EH (cell line): ENCODE results near the gene ZNF195.
"Not testable (repeated sequence)": the region's sequence is repeated elsewhere in the genome, so short reads cannot be mapped to it uniquely, and the experiment has no call there.

Experiments
- DNase-seq: peaks from one replicate; pipeline ENCODE4 v3.0.0-alpha.2; 2015; ENCODE audit warnings: low read depth

Gene ZNF195

GRCh38 chr11:3402181-3402860 lies 23.4 kb upstream of the ZNF195 start:
- not testable (repeated sequence) for DNase-seq

DNA sequence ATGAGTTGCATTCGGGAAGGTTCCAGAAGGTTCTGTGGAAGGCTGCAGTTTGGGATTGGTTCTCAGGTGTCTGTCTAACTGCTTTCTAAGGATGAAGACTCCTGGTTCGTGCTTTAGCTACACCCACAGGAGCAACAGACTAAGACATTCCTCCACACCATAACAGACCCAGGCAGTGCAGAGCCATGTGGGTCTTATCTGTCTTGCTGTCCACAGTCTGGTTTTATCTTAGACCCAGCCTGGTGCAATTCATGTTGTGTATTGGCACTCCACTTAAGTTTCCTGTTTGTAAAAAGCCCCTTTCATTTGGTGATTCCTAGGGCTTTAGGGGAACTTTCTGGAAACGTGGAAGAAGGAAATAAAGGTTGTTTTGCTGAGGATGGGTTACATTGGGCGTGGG lies 22.1 kb upstream of the ZNF195 start:
- DNase-seq = not testable (repeated sequence)

DNA sequence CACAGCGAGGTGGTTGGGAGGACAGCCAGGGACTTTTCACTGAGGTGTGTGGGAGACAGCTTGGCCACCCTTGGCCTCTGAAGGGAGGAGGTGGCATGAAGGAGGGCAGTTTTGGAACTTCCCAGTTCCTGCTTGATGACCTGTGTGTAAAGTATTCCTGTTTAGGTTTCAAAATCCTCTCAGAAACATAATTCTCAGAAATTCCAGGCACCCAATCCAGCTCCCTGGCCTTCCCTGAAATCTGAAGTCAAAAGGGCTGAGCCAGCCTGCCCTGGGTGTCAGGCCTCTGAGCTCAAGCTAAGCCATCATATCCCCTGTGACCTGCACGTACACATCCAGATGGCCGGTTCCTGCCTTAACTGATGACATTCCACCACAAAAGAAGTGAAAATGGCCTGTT lies 19.6 kb upstream of the ZNF195 start:
- DNase-seq = not testable (repeated sequence)

- DNase-seq = not testable (repeated sequence)
These were observed 19.2 kb upstream of the ZNF195 start for GRCh38 chr11:3398106-3398505.

DNA sequence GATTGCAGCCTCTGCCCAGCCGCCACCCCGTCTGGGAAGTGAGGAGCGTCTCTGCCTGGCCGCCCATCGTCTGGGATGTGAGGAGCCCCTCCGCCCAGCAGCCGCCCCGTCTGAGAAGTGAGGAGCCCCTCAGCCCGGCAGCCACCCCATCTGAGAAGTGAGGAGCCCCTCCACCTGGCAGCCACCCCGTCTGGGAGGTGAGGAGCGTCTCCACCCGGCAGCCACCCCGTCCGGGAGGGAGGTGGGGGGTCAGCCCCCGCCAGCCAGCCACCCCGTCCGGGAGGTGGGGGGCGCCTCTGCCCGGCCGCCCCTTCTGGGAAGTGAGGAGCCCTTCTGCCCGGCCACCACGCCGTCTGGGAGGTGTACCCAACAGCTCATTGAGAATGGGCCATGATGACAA lies 18.3 kb upstream of the ZNF195 start:
- not testable (repeated sequence) for DNase-seq

DNA sequence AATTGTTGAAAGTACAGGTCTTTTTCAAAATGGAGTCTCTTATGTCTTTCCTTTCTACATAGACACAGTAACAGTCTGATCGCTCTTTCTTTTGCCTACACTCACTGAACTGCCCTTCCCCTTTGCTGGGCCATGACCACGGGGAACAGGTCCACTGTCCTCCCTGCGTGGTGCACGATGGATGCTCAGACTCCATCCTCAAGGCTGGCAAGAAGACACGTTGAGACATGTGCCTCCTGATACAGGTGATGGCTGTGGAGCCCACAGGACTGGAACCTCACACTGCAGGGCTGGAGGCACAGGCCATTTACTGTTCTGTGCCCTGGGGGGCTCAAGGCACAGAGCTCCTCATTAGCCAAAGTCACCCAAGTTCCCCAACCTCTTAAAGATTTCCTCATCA lies 16.5 kb upstream of the ZNF195 start:
- DNase-seq = not testable (repeated sequence)

- not testable (repeated sequence) for DNase-seq
These were observed 16.0 kb upstream of the ZNF195 start for GRCh38 chr11:3394956-3395355.

- DNase-seq = peak; percentile 50
These were observed 14.5 kb upstream of the ZNF195 start for GRCh38 chr11:3393450-3393849.

- no peak for DNase-seq
These were observed 3.8 kb upstream of the ZNF195 start for GRCh38 chr11:3382613-3383285.

GRCh38 chr11:3381794-3382193 lies 2.8 kb upstream of the ZNF195 start:
- no peak for DNase-seq

DNA sequence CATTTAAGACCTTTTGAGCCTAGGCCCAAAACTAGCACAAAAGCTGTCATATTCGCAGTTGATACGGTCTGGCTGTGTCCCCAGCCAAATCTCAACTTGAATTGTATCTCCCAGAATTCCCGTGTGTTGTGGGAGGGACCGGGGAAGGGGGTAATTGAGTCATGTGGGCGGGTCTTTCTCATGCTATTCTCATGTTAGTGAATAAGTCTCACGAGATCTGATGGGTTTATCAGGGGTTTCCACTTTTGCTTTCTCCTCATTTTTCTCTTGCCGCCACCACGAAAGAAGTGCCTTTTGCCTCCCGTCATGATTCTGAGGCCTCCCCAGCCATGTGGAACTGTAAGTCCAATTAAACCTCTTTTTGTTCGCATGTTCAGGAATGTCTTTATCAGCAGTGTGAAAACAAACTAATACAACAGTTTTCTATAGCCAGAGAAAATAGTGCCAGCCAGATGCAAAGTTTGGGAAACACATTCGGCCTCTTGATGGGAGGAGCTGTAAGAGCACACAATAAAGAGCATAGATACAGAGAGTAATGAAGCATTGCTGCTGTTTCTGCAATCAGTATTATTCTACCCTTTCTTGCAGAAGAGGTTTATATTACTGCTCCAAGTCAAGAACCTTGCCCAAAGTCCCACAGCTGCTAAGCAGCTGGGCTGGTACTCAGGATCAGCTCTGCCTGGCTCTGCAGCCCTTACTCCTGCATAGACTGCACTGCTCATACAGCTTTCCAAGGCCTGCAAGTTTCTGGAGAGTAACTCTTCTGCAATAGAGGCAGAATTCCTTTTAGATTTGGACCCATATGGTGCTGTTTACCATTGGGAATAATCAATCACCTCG lies 2.0 kb upstream of the ZNF195 start:
- peak; percentile 29 for DNase-seq

- DNase-seq = peak; percentile 22
These were observed 3.4 kb downstream of the ZNF195 start for GRCh38 chr11:3375552-3375951.

GRCh38 chr11:3370311-3370870 lies 8.6 kb downstream of the ZNF195 start:
- DNase-seq = no peak

- DNase-seq = no peak
These were observed 9.6 kb downstream of the ZNF195 start for GRCh38 chr11:3369366-3369765.

DNA sequence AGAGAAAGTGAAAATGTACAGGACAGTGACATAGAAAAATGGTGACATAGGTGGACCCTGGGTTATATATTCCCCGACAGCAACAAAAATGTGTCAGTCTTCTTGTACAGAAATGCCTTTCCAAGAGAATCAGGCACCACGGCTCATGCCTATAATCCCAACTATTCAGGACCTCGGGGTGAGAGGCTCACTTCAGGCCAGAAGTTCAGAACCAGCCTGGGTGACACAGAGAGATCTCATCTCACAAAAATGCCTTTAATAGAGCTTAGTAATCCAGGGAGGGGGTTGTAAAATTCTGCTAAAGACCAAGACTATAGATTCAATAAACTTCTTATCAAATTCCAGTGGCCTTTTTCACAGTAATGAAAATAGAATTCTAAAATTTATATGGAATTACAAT lies 10.7 kb downstream of the ZNF195 start:
- peak; percentile 9 for DNase-seq

DNA sequence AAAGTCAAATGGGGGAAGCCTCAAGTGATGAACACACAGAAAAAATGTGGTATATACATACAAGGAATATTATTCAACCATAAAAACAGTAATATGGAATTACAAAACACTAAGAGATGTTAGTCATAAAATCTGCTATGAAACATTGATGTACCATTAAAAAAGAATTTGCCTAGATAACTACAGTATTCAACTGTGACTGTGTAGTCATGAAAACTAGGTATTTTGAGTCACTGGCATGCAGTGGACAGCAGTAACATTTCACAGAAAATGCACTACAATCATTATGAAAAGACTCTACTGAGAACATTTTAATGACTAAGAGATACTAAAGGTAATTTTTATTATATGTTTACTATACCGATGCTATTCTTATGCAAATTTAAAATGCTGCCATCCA lies 11.7 kb downstream of the ZNF195 start:
- DNase-seq = peak; percentile 10

GRCh38 chr11:3359092-3359824 lies 19.7 kb downstream of the ZNF195 start:
- no peak for DNase-seq

DNA sequence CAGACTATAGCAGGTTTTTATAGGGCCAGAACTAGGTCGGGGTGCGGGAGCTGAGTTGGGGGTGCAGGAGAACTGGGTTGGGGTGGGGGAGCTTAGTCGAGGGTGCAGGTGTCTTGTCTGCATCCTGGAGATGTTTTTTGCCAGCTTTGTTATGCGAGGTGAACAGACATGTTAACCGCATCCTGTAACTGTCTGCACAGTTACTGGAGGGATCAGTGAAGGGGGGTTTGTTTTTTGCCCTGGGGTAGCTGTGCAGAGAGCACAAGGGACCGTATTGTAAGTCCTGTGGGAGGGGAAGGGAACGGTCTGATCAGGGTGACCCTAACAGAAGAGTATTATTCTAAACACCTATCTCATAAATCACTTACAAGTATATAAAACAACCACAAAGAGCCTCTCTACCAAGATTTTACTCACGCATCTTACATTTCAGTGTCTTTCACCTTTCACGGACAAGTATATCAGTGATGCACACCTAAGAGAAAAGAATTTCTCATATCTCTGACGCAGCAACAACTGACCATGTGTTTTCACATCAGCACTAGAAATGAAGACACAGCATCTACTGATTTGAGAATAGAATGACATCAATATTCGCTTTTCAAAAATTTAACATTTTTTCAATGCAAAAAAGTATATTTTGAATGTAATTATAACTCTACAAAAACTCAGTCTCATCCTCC lies 20.8 kb downstream of the ZNF195 start:
- no peak for DNase-seq

DNA sequence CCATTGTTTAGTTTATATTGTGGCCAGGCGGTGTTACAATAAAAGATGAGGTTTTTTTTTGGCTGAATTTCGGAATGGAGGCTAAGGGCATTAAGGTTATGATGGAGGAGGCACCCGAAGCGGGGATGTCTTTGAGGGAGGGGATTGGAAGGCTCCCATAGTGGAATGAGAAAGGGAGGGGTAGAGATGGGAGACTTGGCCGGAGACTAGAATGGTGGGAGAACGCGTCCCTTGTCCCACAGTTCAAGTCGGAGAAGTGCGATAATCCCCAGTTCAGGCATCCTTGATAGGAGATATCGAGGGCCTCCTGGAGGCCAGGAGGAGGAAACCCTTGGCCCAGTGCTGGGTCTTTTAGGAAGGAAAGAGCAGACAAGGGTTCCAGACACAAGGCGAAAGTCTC lies 21.6 kb downstream of the ZNF195 start:
- DNase-seq = no peak

DNA sequence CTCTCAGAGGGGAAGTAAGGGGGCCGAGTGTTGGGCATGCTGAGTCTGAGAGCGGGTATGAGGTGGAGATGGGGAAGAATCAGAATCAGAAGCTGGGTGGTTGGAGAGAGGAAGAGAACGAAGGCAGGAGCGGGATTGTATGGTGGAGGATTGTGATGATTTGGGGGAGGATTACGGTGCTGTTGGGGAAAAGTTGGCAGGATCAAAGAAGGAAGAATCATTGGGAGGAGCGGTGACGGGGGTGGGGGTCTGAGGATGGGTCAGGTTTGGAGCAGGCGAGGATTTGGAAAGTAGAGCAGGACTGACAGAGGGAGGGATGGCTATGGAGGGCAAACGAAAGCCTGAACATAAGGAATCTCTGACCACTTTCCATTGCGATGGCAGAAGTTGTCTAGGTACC lies 22.1 kb downstream of the ZNF195 start:
- DNase-seq = no peak

DNA sequence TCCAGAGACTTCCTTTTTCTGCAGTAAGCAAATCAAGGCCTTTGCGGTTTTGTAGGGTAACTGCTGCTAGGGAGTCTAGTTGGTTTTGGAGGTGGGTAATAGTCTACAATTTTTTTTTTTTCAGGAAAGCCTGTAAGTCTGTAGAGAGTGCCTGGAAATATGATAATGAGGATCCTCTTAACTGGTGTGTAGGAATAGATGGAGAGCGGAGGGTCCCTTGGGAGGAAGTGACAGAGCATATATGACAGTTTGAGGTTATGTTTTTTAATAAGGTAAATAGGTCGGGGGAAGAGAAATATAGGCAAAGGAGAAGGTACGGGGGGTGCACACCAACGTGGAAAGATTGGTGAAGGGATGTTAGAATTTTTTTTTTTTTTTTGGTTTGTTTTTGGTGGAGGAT lies 25.9 kb downstream of the ZNF195 start:
- no peak for DNase-seq
